Measurements from ENCODE around the gene TDP2. TPM values are rescaled to one million over a fixed set of nuclear protein-coding genes. Genes with fewer than 3 reads are reported as not detected.

Gene TDP2
- total RNA-seq, 4 donors from 2014 or later, result 29.2 to 53.1 (median 42.2) TPM

DNA sequence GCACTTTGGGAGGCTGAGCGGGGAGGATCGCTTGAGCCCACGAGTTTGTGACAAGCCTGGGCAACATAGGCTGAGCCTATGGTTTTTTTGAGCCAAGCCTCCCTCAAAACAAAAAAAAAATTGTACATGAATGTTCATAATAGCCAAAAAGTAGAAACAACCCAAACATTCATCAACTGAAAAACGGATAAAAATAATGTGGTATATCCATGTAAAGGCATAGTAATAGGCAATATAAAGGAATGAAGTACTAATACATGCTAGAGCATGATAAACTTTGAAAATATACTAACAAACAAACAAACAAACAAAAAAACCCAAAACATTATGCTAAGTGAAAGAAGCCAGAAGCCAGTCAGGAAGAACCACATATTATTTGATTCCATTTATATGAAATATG, 56.0 kb downstream of the TDP2 start:
- H3K4me1 ChIP-seq, result no peaks in the 10 kb centered on the region
- no peak overlapping the region for H3K27ac ChIP-seq
- TF ChIP-seq POLR2AphosphoS5 (IDR thresholded peaks at IDR 0.05) (no peak), EP300 (IDR thresholded peaks at IDR 0.05) (no peak), POLR2A (IDR thresholded peaks at IDR 0.05) (no peak)
- TF ChIP-seq, protein P1, sequence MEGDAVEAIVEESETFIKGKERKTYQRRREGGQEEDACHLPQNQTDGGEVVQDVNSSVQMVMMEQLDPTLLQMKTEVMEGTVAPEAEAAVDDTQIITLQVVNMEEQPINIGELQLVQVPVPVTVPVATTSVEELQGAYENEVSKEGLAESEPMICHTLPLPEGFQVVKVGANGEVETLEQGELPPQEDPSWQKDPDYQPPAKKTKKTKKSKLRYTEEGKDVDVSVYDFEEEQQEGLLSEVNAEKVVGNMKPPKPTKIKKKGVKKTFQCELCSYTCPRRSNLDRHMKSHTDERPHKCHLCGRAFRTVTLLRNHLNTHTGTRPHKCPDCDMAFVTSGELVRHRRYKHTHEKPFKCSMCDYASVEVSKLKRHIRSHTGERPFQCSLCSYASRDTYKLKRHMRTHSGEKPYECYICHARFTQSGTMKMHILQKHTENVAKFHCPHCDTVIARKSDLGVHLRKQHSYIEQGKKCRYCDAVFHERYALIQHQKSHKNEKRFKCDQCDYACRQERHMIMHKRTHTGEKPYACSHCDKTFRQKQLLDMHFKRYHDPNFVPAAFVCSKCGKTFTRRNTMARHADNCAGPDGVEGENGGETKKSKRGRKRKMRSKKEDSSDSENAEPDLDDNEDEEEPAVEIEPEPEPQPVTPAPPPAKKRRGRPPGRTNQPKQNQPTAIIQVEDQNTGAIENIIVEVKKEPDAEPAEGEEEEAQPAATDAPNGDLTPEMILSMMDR (IDR thresholded peaks at IDR 0.05), result no peak
- H3K4me3 ChIP-seq, result no peak overlapping the region
- H3K27me3 ChIP-seq, result peaks cover 24% of the 10 kb centered on the region
- H3K9me3 ChIP-seq, result no peaks in the 10 kb centered on the region
- 85% methylated on average over 3 of the region's 4 CpGs for WGBS, 2 donors (ENCODE audit: low coverage in 1 of 2)
- no peaks in the 10 kb centered on the region for H3K36me3 ChIP-seq
- ATAC-seq, result no peak

- 84 to 93% methylated on average over 4 to 5 of the region's 5 CpGs for WGBS, 2 donors (ENCODE audit: low coverage in 1 of 2)
- Histone ChIP-seq H3K4me3 (no peak overlapping the region), H3K9me3 (no peaks in the 10 kb centered on the region), H3K27ac (no peak overlapping the region), H3K4me1 (no peaks in the 10 kb centered on the region), H3K36me3 (no peaks in the 10 kb centered on the region), H3K27me3 (peaks cover 17% of the 10 kb centered on the region)
- no peak for ATAC-seq
- TF ChIP-seq POLR2AphosphoS5 (IDR thresholded peaks at IDR 0.05) (no peak), EP300 (IDR thresholded peaks at IDR 0.05) (no peak), POLR2A (IDR thresholded peaks at IDR 0.05) (no peak)
- TF ChIP-seq, protein P1 (IDR thresholded peaks at IDR 0.05), result no peak
Observed at GRCh38 chr6:24607310-24608105, 59.2 kb downstream of the TDP2 start.

DNA sequence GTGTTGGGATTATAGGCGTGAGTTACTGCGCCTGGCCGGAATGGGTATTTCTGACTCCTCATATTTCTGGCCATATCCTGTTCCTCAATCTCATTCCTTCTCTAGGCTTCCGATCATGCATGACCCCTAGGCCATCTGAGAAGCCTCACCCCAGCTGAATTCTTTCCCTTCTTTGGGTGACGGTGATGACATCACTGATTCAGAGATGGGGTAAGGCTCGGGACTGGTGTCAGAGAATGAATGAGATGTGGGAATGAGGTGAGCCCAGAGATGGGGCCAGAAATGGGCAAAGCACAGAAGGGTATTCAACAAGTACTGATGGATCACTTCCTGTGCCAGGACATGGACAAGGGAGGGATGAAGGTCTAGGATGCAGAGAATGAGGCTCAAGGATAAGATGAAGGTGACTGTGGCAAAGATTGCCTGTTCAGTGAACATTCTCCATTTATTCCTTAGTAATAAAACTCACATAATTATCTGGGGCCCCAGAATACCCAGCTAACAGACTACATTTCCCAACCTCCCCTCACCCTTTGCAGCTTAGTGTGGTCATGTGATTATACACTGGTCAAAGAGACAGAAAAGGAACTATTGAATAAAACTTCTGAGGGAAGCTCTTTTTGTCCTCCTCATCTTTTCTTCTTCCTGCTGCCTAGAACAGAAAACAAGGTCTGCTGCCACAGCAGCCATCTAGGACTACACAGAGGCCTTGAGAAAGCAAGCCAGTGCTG, 60.3 kb downstream of the TDP2 start:
- ATAC-seq, result no peak
- Histone ChIP-seq H3K36me3 (no peaks in the 10 kb centered on the region), H3K9me3 (no peaks in the 10 kb centered on the region), H3K27ac (no peak overlapping the region), H3K4me3 (no peak overlapping the region), H3K27me3 (peaks cover 8% of the 10 kb centered on the region), H3K4me1 (no peaks in the 10 kb centered on the region)
- WGBS, 2 donors (ENCODE audit: low coverage in 1 of 2), result 60 to 100% methylated on average over 1 to 4 of the region's 6 CpGs
- no peak for TF ChIP-seq POLR2AphosphoS5 (IDR thresholded peaks at IDR 0.05)
- no peak for TF ChIP-seq POLR2A (IDR thresholded peaks at IDR 0.05)
- TF ChIP-seq EP300 (IDR thresholded peaks at IDR 0.05), result no peak
- TF ChIP-seq, protein P1 (IDR thresholded peaks at IDR 0.05), result no peak

DNA sequence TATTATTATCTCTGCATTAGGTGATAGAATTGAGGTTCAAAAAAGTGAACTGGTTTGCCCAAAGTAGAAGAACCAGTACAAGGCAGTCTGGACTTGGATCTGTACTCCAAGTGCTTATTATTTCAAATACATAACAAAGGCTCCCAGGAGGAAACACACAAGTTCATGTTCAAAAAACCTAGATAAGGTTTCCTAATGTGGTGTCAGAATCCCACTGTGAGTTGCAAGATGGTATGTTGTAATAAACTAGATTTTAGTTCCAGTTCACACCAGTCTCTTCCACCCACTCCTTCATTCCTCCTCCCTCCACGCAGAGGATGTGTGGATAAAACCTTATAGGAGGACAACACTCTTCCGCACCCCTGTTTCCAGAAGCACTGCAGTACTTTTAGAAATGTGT, 63.5 kb downstream of the TDP2 start:
- WGBS, 2 donors (ENCODE audit: low coverage in 1 of 2), result 73% methylated on average over 2 of the region's 2 CpGs; no CpG with 5 or more reads in 1 of the 2 donors
- Histone ChIP-seq H3K9me3 (no peaks in the 10 kb centered on the region), H3K4me1 (no peaks in the 10 kb centered on the region), H3K27ac (no peak overlapping the region), H3K36me3 (no peaks in the 10 kb centered on the region), H3K4me3 (no peak overlapping the region), H3K27me3 (peaks cover 12% of the 10 kb centered on the region)
- TF ChIP-seq POLR2AphosphoS5 (IDR thresholded peaks at IDR 0.05), result no peak
- TF ChIP-seq, protein P1 (IDR thresholded peaks at IDR 0.05), result no peak
- TF ChIP-seq POLR2A (IDR thresholded peaks at IDR 0.05), result no peak
- TF ChIP-seq EP300 (IDR thresholded peaks at IDR 0.05), result no peak
- ATAC-seq, result no peak
